HepG2 (cell line): ENCODE data around the gene MAPRE3. TPM values are rescaled to one million over a fixed set of nuclear protein-coding genes. Genes with fewer than 3 reads are reported as not detected.

ENCODE experiments used
- ATAC-seq: fragments of 200-7000 bp; cut with Tn5 transposase; 3 replicates; pipeline ENCODE4 v1.9.1; 2020; ENCODE audit warnings: mild to moderate bottlenecking, moderate library complexity
- BruUV-seq: library from RNA; stranded (reverse); fragments of 400-500 nt; replicated peaks from 2 replicates; lab custom pipeline; 2021; lab: Mats Ljungman, UMichigan
- CTCF ChIA-PET: fragments of 300-600 bp; formaldehyde crosslinking; extraction: SDS; loops from one replicate; lab custom pipeline; 2021; ENCODE audit warnings: low total read pairs, inconsistent platforms, low intra/inter-chr PET ratio; lab: Yijun Ruan, JAX
- POLR2A ChIA-PET: fragments of 350-600 bp; sonication (Branson Sonifier 250); formaldehyde crosslinking; loops from one replicate; lab custom pipeline; 2020; ENCODE audit warnings: antibody characterized with exemption, inconsistent platforms; lab: Yijun Ruan, JAX
- DNase-seq: peaks from one replicate; pipeline ENCODE4 v3.0.0-alpha.2; 2015; ENCODE audit warnings: low spot score
- FAIRE-seq: peaks from 3 replicates; lab custom pipeline; 2011; peaks lifted over from hg19 to GRCh38; lab: Jason Lieb, UNC
- H2AFZ ChIP-seq: one replicate; pipeline ENCODE4 v1.6.1; 2011; ENCODE audit warnings: low read length, inconsistent platforms
- H3K27ac ChIP-seq: fragments of 300-600 bp; 3 replicates; pipeline ENCODE4 v1.8.0; 2011; ENCODE audit warnings: mixed run types, mild to moderate bottlenecking, mixed read lengths, low read length, inconsistent platforms; ENCODE audit not compliant: insufficient read depth; ENCODE audit errors: extremely low read length
- H3K27me3 ChIP-seq, 2 experiments: fragments of 200-600 bp in 1 of 2; 2 replicates in 1 of 2; 3 replicates in 1 of 2; pipeline versions ENCODE4 v1.6.0 to v1.8.0; 2011; ENCODE audit warnings: low read length in 2 of 2, mild to moderate bottlenecking in 2 of 2, moderate library complexity in 2 of 2, inconsistent platforms in 1 of 2; ENCODE audit not compliant: insufficient read depth in 2 of 2, control insufficient read depth in 1 of 2
- H3K36me3 ChIP-seq, 2 experiments: fragments of 200-600 bp in 1 of 2; replicated peaks in 1 of 2; 2 replicates in 1 of 2; 3 replicates in 1 of 2; pipeline versions ENCODE4 v1.5.1 to v1.8.0; 2011; ENCODE audit warnings: low read length in 2 of 2, inconsistent platforms in 1 of 2; ENCODE audit not compliant: insufficient read depth in 2 of 2, control insufficient read depth in 1 of 2
- H3K4me1 ChIP-seq: 2 replicates; pipeline ENCODE4 v1.5.1; 2012; ENCODE audit warnings: low read length, inconsistent platforms; ENCODE audit not compliant: insufficient read depth
- H3K4me2 ChIP-seq: 2 replicates; pipeline ENCODE4 v1.6.0; 2011; ENCODE audit warnings: low read depth, low read length, inconsistent platforms
- H3K4me3 ChIP-seq, 3 experiments: fragments of 200-600 bp in 1 of 3; sonication (generic), shearing (Covaris generic) in 1 of 3; replicated peaks in 1 of 3; 2 replicates each; pipeline ENCODE4 v1.5.1; 2011 to 2016; ENCODE audit warnings: low read length in 3 of 3, inconsistent platforms in 2 of 3, low read depth in 2 of 3, mild to moderate bottlenecking in 2 of 3, control low read depth in 1 of 3, mixed read lengths in 1 of 3; ENCODE audit not compliant: insufficient read depth in 1 of 3
- H3K79me2 ChIP-seq: one replicate; pipeline ENCODE4 v1.6.1; 2011; ENCODE audit warnings: low read length, inconsistent platforms; ENCODE audit not compliant: insufficient read depth
- H3K9ac ChIP-seq: 2 replicates; pipeline ENCODE4 v1.6.0; 2011; ENCODE audit warnings: mild to moderate bottlenecking, low read depth, low read length, inconsistent platforms; ENCODE audit not compliant: insufficient read depth
- H3K9me3 ChIP-seq: 2 replicates; pipeline ENCODE4 v1.5.1; 2012; ENCODE audit warnings: mild to moderate bottlenecking, low read length
- H4K20me1 ChIP-seq: 2 replicates; pipeline ENCODE4 v1.6.0; 2011; ENCODE audit warnings: inconsistent platforms, mild to moderate bottlenecking, low read length, moderate library complexity; ENCODE audit not compliant: insufficient read depth
- BRD4 ChIP-seq: sonication (generic); formaldehyde crosslinking; IDR thresholded peaks from 2 replicates; pipeline ENCODE4 v1.4.0; 2020; ENCODE audit warnings: missing genetic modification reagents
- ELK4 ChIP-seq: sonication (generic); formaldehyde crosslinking; IDR thresholded peaks from 2 replicates; pipeline ENCODE4 v1.9.0; 2021; ENCODE audit warnings: missing genetic modification reagents, borderline replicate concordance
- PCBP2 ChIP-seq: fragments of 200-400 bp; formaldehyde crosslinking; optimal IDR thresholded peaks from 2 replicates; pipeline ENCODE3; 2018; ENCODE audit warnings: low read length, low read depth; ENCODE audit not compliant: poor library complexity, severe bottlenecking
- PRDM15 ChIP-seq: sonication (generic); formaldehyde crosslinking; IDR thresholded peaks from 2 replicates; pipeline ENCODE4 v1.4.0; 2020; ENCODE audit warnings: missing genetic modification reagents
- RBAK ChIP-seq: sonication (generic); formaldehyde crosslinking; IDR thresholded peaks from 2 replicates; pipeline ENCODE4 v1.5.1; 2020; ENCODE audit warnings: mild to moderate bottlenecking, missing genetic modification reagents
- SOX13 ChIP-seq, 3 experiments: fragments of 450-650 bp in 1 of 3; sonication (generic) in 1 of 3; formaldehyde crosslinking in 1 of 3; IDR thresholded peaks in 2 of 3; conservative IDR thresholded peaks in 1 of 3; 2 replicates each; pipeline versions ENCODE4 v1.5.0 to v1.6.1; 2016 to 2020; ENCODE audit warnings: antibody characterized with exemption in 1 of 3, mild to moderate bottlenecking in 1 of 3, missing compliant biosample characterization in 1 of 3, missing genetic modification reagents in 1 of 3, moderate library complexity in 1 of 3
- ZBTB2 ChIP-seq: sonication (generic); formaldehyde crosslinking; IDR thresholded peaks from 2 replicates; pipeline ENCODE4 v1.8.0; 2022; ENCODE audit warnings: low read depth, missing genetic modification reagents
- ZNF10 ChIP-seq: sonication (generic); formaldehyde crosslinking; IDR thresholded peaks from 2 replicates; pipeline ENCODE4 v1.4.0; 2020; ENCODE audit warnings: mild to moderate bottlenecking, low read depth, missing genetic modification reagents, borderline replicate concordance
- ZNF350 ChIP-seq: sonication (generic); formaldehyde crosslinking; IDR thresholded peaks from 2 replicates; pipeline ENCODE4 v1.4.0; 2020; ENCODE audit warnings: mild to moderate bottlenecking, low read depth, missing genetic modification reagents, borderline replicate concordance
- ZNF431 ChIP-seq: sonication (generic); formaldehyde crosslinking; IDR thresholded peaks from 2 replicates; pipeline ENCODE4 v1.9.0; 2022; ENCODE audit warnings: missing genetic modification reagents, low read depth, mild to moderate bottlenecking, borderline replicate concordance
- ZNF746 ChIP-seq: sonication (generic); formaldehyde crosslinking; IDR thresholded peaks from 2 replicates; pipeline ENCODE4 v1.8.0; 2022; ENCODE audit warnings: mild to moderate bottlenecking, missing genetic modification reagents
- ZNF850 ChIP-seq: sonication (generic); formaldehyde crosslinking; conservative IDR thresholded peaks from 2 replicates; pipeline ENCODE4 v1.9.0; 2021; ENCODE audit warnings: mild to moderate bottlenecking, missing genetic modification reagents
- WGBS: methylation state at CpG from one replicate; pipeline ENCODE4 v1.1.6; 2017; ENCODE audit warnings: low lambda C conversion rate; 5-methylcytosine and 5-hydroxymethylcytosine counted together
- in situ Hi-C: cut with HindIII; loops from 2 replicates; pipeline ENCODE4 v1.10.0; 2017; ENCODE audit warnings: low pct_unique_long_range_greater_than_20kb; ENCODE audit not compliant: extremely low pct_ligation_motif_present
- intact Hi-C: fragments of 100-400 bp; cut with micrococcal nuclease; formaldehyde crosslinking; loops from one replicate; pipeline ENCODE4 v1.10.0; 2022; ENCODE audit not compliant: unreplicated experiment
- polyA plus RNA-seq, 8 experiments: library from polyadenylated mRNA; depleted of rRNA in 3 of 8; stranded (reverse) in 7 of 8; unstranded in 1 of 8; fragments of >200 nt; fragmentation: Illumina TruSeq in 4 of 8; extraction: Trizol in 4 of 8; gene quantifications; 2 replicates each; pipeline versions ENCODE4 v1.2.1 to v1.2.3, GENCODE V29; 2011 to 2016; ENCODE audit warnings: low read depth in 4 of 8, missing spikeins in 1 of 8, mixed read lengths in 1 of 8; ENCODE audit not compliant: insufficient read depth in 1 of 8
- total RNA-seq, 5 experiments: library from RNA; depleted of rRNA; stranded (reverse); fragments of >200 nt; fragmentation: Illumina TruSeq; extraction: Trizol; gene quantifications; 2 replicates each; pipeline ENCODE4 v1.2.3, GENCODE V29; 2016; ENCODE audit warnings: low read depth in 1 of 5

Gene MAPRE3
- total and polyA plus RNA-seq, 2 of the 13 experiments (the other 11 are each of a cell fraction or from before 2014, with no cell fraction given) = 0.31 to 0.91 TPM

- ATAC-seq = no peak
- Histone ChIP-seq H3K9ac (no peak overlapping the region), H4K20me1 (no peaks in the 10 kb centered on the region)
- no peak for TF ChIP-seq RBAK
- no peak for TF ChIP-seq PCBP2
- no peak for TF ChIP-seq ZNF350 (CRISPR knock-in tag)
- TF ChIP-seq ZNF10 = no peak
- TF ChIP-seq SOX13 (IDR thresholded peaks at IDR 0.05) = no peak
- TF ChIP-seq SOX13 (CRISPR knock-in tag; conservative IDR thresholded peaks at IDR 0.05 in 1 of 2, IDR thresholded peaks at IDR 0.05 in 1 of 2) = no peak
- no peak for TF ChIP-seq ZNF850
- no peak for TF ChIP-seq PRDM15 (CRISPR knock-in tag)
- TF ChIP-seq ZNF746 (CRISPR knock-in tag) = no peak
- no peak for TF ChIP-seq BRD4
- TF ChIP-seq ELK4 (CRISPR knock-in tag) = no peak
- no peak for TF ChIP-seq ZBTB2 (CRISPR knock-in tag)
- no peak for TF ChIP-seq ZNF431 (CRISPR knock-in tag)
- TF ChIP-seq, all 625 proteins: peak for 0
- Histone ChIP-seq H3K27ac (no peak overlapping the region), H3K36me3 (no peaks in the 10 kb centered on the region), H3K4me3 (no peak overlapping the region), H3K27me3 (peaks cover 0 to 45% of the 10 kb centered on the region in 2 experiments; a peak in 4 of 5 replicates), H3K4me1 (peaks cover 13% of the 10 kb centered on the region), H3K4me2 (no peak overlapping the region), H2AFZ (no peak overlapping the region), H3K79me2 (no peaks in the 10 kb centered on the region), H3K9me3 (no peaks in the 10 kb centered on the region)
- FAIRE-seq (no peak), DNase-seq (no peak)
- no TSS peak for BruUV-seq
- ChIA-PET CTCF (no interaction called here), POLR2A (no interaction called here)
- in situ Hi-C loops (loop anchor here (10.0 kb wide), 1 partner anchor 316 kb away; the partner anchor contains the start of gene TRIM54), intact Hi-C loops (no loop called here)
- 16% methylated on average over 10 of the region's 10 CpGs for WGBS
Observed at GRCh38 chr2:26969077-26969844, 1.2 kb upstream of the MAPRE3 start.
